K562 (cell line): ENCODE measurements around the gene ATG4D. TPM values are rescaled to one million over a fixed set of nuclear protein-coding genes. Genes with fewer than 3 reads are reported as not detected.
A peak's percentile ranks its signal among the peaks of the same experiment; 100 is the strongest.

Experiments used
- CBFB ChIP-seq: sonication (generic); formaldehyde crosslinking; IDR thresholded peaks from 2 replicates; pipeline ENCODE4 v1.4.0; 2020; ENCODE audit warnings: mild to moderate bottlenecking, missing genetic modification reagents
- CBX1 ChIP-seq: sonication (generic); IDR thresholded peaks from 2 replicates; pipeline ENCODE4 v1.6.1; 2016; ENCODE audit warnings: antibody characterized with exemption, low read depth, mild to moderate bottlenecking
- CREB3 ChIP-seq: fragments of 450-650 bp; conservative IDR thresholded peaks from 2 replicates; pipeline ENCODE4 v1.6.1; 2016; ENCODE audit warnings: missing genetic modification characterization, low read depth, mild to moderate bottlenecking, missing compliant biosample characterization, moderate library complexity
- GATAD2B ChIP-seq: fragments of 450-650 bp; IDR thresholded peaks from 2 replicates; pipeline ENCODE4 v1.6.1; 2017; ENCODE audit warnings: mild to moderate bottlenecking, borderline replicate concordance
- HNRNPL ChIP-seq: fragments of 200-400 bp; formaldehyde crosslinking; IDR thresholded peaks from 2 replicates; pipeline ENCODE4 v1.6.1; 2017; ENCODE audit warnings: low read depth, mild to moderate bottlenecking, low read length
- HNRNPUL1 ChIP-seq: fragments of 200-400 bp; formaldehyde crosslinking; IDR thresholded peaks from 2 replicates; pipeline ENCODE4 v1.6.1; 2017; ENCODE audit warnings: low read length
- IRF9 ChIP-seq: fragments of 450-650 bp; IDR thresholded peaks from 2 replicates; pipeline ENCODE4 v1.6.1; 2016; ENCODE audit warnings: missing biosample characterization, missing genetic modification characterization
- MAFG ChIP-seq: fragments of 450-650 bp; conservative IDR thresholded peaks from 2 replicates; pipeline ENCODE4 v1.6.1; 2016; ENCODE audit warnings: missing genetic modification characterization, missing compliant biosample characterization
- NRF1 ChIP-seq, 2 experiments: fragments of 450-650 bp; IDR thresholded peaks in 1 of 2; conservative IDR thresholded peaks in 1 of 2; 2 replicates each; pipeline ENCODE4 v1.6.1; 2014; ENCODE audit warnings: mild to moderate bottlenecking in 2 of 2
- OTX1 ChIP-seq: fragments of 450-650 bp; formaldehyde crosslinking; IDR thresholded peaks from 2 replicates; pipeline ENCODE4 v1.4.0; 2022; ENCODE audit warnings: mild to moderate bottlenecking
- PBX2 ChIP-seq, 2 experiments: IDR thresholded peaks in 1 of 2; conservative IDR thresholded peaks in 1 of 2; 2 replicates each; pipeline ENCODE4 v1.6.1; 2016; ENCODE audit warnings: low read depth in 2 of 2, mild to moderate bottlenecking in 1 of 2, missing compliant biosample characterization in 1 of 2, missing genetic modification characterization in 1 of 2, moderate library complexity in 1 of 2
- PHF8 ChIP-seq: fragments of 200-600 bp; sonication (generic); IDR thresholded peaks from 2 replicates; pipeline ENCODE4 v1.6.1; 2012; ENCODE audit warnings: mixed run types, mild to moderate bottlenecking, inconsistent platforms, low read length, moderate library complexity, borderline replicate concordance
- RBM14 ChIP-seq: fragments of 200-400 bp; formaldehyde crosslinking; IDR thresholded peaks from 2 replicates; pipeline ENCODE4 v1.6.1; 2018; ENCODE audit warnings: low read depth, mild to moderate bottlenecking, low read length, moderate library complexity, borderline replicate concordance; ENCODE audit not compliant: insufficient read depth
- SREBF2 ChIP-seq: sonication (generic); formaldehyde crosslinking; IDR thresholded peaks from 2 replicates; pipeline ENCODE4 v1.4.0; 2020; ENCODE audit warnings: mild to moderate bottlenecking, missing genetic modification reagents
- TAF7 ChIP-seq: fragments of 450-650 bp; IDR thresholded peaks from 2 replicates; pipeline ENCODE4 v1.6.1; 2016; ENCODE audit warnings: missing genetic modification characterization, missing compliant biosample characterization
- TFE3 ChIP-seq: fragments of 450-650 bp; formaldehyde crosslinking; IDR thresholded peaks from 2 replicates; pipeline ENCODE4 v1.4.0; 2020; ENCODE audit warnings: mild to moderate bottlenecking, mixed read lengths
- ZFPM2 ChIP-seq: fragments of 250-450 bp; sonication (Bioruptor Pico); IDR thresholded peaks from 2 replicates; pipeline ENCODE4 v1.5.1; 2022; ENCODE audit warnings: mild to moderate bottlenecking
- ZNF121 ChIP-seq: sonication (generic); formaldehyde crosslinking; conservative IDR thresholded peaks from 2 replicates; pipeline ENCODE4 v1.8.0; 2022; ENCODE audit warnings: missing genetic modification reagents
- ZNF740 ChIP-seq, 3 experiments: fragments of 200-800 bp in 1 of 3; sonication (Bioruptor generic) in 1 of 3; sonication (generic) in 1 of 3; formaldehyde crosslinking in 1 of 3; IDR thresholded peaks; 2 replicates each; pipeline versions ENCODE4 v1.6.1 to v1.8.0; 2016 to 2022; ENCODE audit warnings: mild to moderate bottlenecking in 2 of 3, missing compliant biosample characterization in 2 of 3, missing genetic modification characterization in 2 of 3, missing genetic modification reagents in 1 of 3
- polyA plus RNA-seq, 8 experiments: library from polyadenylated mRNA; depleted of rRNA in 4 of 8; stranded (reverse) in 5 of 8; unstranded in 3 of 8; fragments of >200 nt; fragmentation: Nextera tagmentation in 2 of 8; fragmentation: Illumina TruSeq in 1 of 8; extraction: Ambion mirVana in 2 of 8; extraction: Trizol in 1 of 8; gene quantifications; 2 replicates each; pipeline versions ENCODE4 v1.2.1 to v1.2.3, GENCODE V29; 2011 to 2014; ENCODE audit warnings: inconsistent platforms in 1 of 8, missing spikeins in 1 of 8
- total RNA-seq, 7 experiments: library from RNA; depleted of rRNA in 6 of 7; stranded (reverse); fragments of >200 nt in 6 of 7; fragmentation: Illumina TruSeq in 2 of 7; extraction: Trizol in 2 of 7; gene quantifications; 2 replicates each; pipeline versions ENCODE4 v1.2.1 to v1.2.3, GENCODE V29; 2011 to 2021; ENCODE audit warnings: low replicate concordance in 1 of 7

The ATG4D gene
- total and polyA plus RNA-seq, 9 of the 15 experiments (the other 6 are each of a cell fraction or from before 2014, with no cell fraction given) = 0.51 to 66.1 (median 22.9) TPM

GRCh38 chr19:10565567-10566407 lies 22.1 kb downstream of the ATG4D start, which contains the start of gene KRI1 (continued):
- TF ChIP-seq ZNF740 (CRISPR knock-in tag; IDR thresholded peaks at IDR 0.05) (peak; percentile 98), ZNF740 (tag; IDR thresholded peaks at IDR 0.05) (peak in 1 of 2 experiments; percentile 96; a peak in 2 of 4 replicates), OTX1 (no peak), CBX1 (peak; percentile 71; the same call in 1 of the 2 replicates), TAF7 (no peak), HNRNPUL1 (no peak), NRF1 (conservative IDR thresholded peaks at IDR 0.05 in 1 of 2, IDR thresholded peaks at IDR 0.05 in 1 of 2) (peak; percentile 99), PBX2 (CRISPR knock-in tag; IDR thresholded peaks at IDR 0.05; ENCODE audit: low read depth) (no peak), PBX2 (tag; conservative IDR thresholded peaks at IDR 0.05; ENCODE audit: low read depth) (no peak), ZNF121 (CRISPR knock-in tag) (no peak), GATAD2B (no peak), IRF9 (no peak), SREBF2 (no peak), RBM14 (no peak), ZFPM2 (CRISPR knock-in tag) (no peak), TFE3 (CRISPR knock-in tag) (no peak), CREB3 (tag) (no peak), MAFG (tag) (no peak), HNRNPL (no peak), CBFB (CRISPR knock-in tag) (no peak), PHF8 (peak; percentile 77; the same call in 1 of the 2 replicates)
